ENCODE data around the gene ZNF133. TPM values are rescaled to one million over a fixed set of nuclear protein-coding genes. Genes with fewer than 3 reads are reported as not detected.

ZNF133 gene
- total RNA-seq, 1 experiment from 2014 or later: 16.3 TPM

- Histone ChIP-seq H3K9ac (ENCODE audit: low read length) (no peak overlapping the region), H3F3A (ENCODE audit: low read length, unreplicated experiment) (no peaks in the 10 kb centered on the region), H3K4me3 (ENCODE audit: low read length) (no peak overlapping the region), H3K36me3 (ENCODE audit: low read depth, low read length) (no peaks in the 10 kb centered on the region), H3K79me2 (ENCODE audit: low read length) (no peaks in the 10 kb centered on the region), H3K4me1 (ENCODE audit: insufficient read depth, low read length) (peaks cover 13% of the 10 kb centered on the region), H3K27me3 (ENCODE audit: low read length) (no peaks in the 10 kb centered on the region), H3K9me2 (replicated peaks; ENCODE audit: low read length) (no peaks in the 10 kb centered on the region), H3K4me2 (ENCODE audit: low read length) (peak overlapping the region; percentile 22; the same call in 1 of the 2 replicates), H2AFZ (ENCODE audit: low read length) (peak overlapping the region; percentile 24; the same call in 1 of the 2 replicates), H3K9me3 (ENCODE audit: low read length) (no peaks in the 10 kb centered on the region), H4K20me1 (ENCODE audit: low read length) (no peaks in the 10 kb centered on the region), H3K27ac (ENCODE audit: low read length) (peak overlapping the region; percentile 31; the same call in 1 of the 2 replicates)
- TF ChIP-seq EZH2phosphoT487 (IDR thresholded peaks at IDR 0.05; ENCODE audit: borderline replicate concordance, low read length) (no peak), EZH2 (IDR thresholded peaks at IDR 0.05; ENCODE audit: low read length, unreplicated experiment) (no peak), CTCF (conservative IDR thresholded peaks at IDR 0.05; ENCODE audit: low read depth, low read length) (no peak)
- ChIA-PET POLR2A (ENCODE audit: unreplicated experiment) (no interaction called here), CTCF (no interaction called here)
- DNase-seq: peak; percentile 77
- BruUV-seq (replicated peaks): no TSS peak
- intact Hi-C loops (cut with micrococcal nuclease): no loop called here
- ATAC-seq: peak; percentile 70
Observed at GRCh38 chr20:18263723-18264122, 24.6 kb upstream of the ZNF133 start.

GRCh38 chr20:18265441-18265840 is 22.9 kb upstream of the ZNF133 start:
- BruUV-seq (replicated peaks): no TSS peak
- intact Hi-C loops (cut with micrococcal nuclease): no loop called here
- CTCF ChIA-PET: no interaction called here

More at GRCh38 chr20:18265441-18265840, 22.9 kb upstream of the ZNF133 start:
- H3K9me2 ChIP-seq (replicated peaks; ENCODE audit: low read length): no peaks in the 10 kb centered on the region
- no peaks in the 10 kb centered on the region for H3K79me2 ChIP-seq (ENCODE audit: low read length)
- H4K20me1 ChIP-seq (ENCODE audit: low read length): no peaks in the 10 kb centered on the region
- POLR2A ChIA-PET (ENCODE audit: unreplicated experiment): no interaction called here
- no peak overlapping the region for H3K27ac ChIP-seq (ENCODE audit: low read length)
- no peaks in the 10 kb centered on the region for H3F3A ChIP-seq (ENCODE audit: low read length, unreplicated experiment)
- H3K4me1 ChIP-seq (ENCODE audit: insufficient read depth, low read length): peaks cover 9% of the 10 kb centered on the region
- H3K4me2 ChIP-seq (ENCODE audit: low read length): no peak overlapping the region
- TF ChIP-seq CTCF (conservative IDR thresholded peaks at IDR 0.05; ENCODE audit: low read depth, low read length) (no peak), EZH2 (IDR thresholded peaks at IDR 0.05; ENCODE audit: low read length, unreplicated experiment) (no peak), EZH2phosphoT487 (IDR thresholded peaks at IDR 0.05; ENCODE audit: borderline replicate concordance, low read length) (no peak)
- ATAC-seq: no peak
- H2AFZ ChIP-seq (ENCODE audit: low read length): no peak overlapping the region
- H3K27me3 ChIP-seq (ENCODE audit: low read length): no peaks in the 10 kb centered on the region
- no peak overlapping the region for H3K9ac ChIP-seq (ENCODE audit: low read length)
- no peaks in the 10 kb centered on the region for H3K36me3 ChIP-seq (ENCODE audit: low read depth, low read length)
- no peak for DNase-seq
- no peak overlapping the region for H3K4me3 ChIP-seq (ENCODE audit: low read length)
- H3K9me3 ChIP-seq (ENCODE audit: low read length): no peaks in the 10 kb centered on the region
